Smooth muscle cell (in vitro differentiated cells): ENCODE data around the gene CRYBG3. TPM values are rescaled to one million over a fixed set of nuclear protein-coding genes. Genes with fewer than 3 reads are reported as not detected.

Experiments used
- DNase-seq: peaks from one replicate; lab custom pipeline; 2025; ENCODE audit not compliant: unreplicated experiment; lab: John Stamatoyannopoulos, UW
- H2AFZ ChIP-seq: fragments of 200-600 bp; sonication (generic); 2 replicates; pipeline ENCODE4 v1.6.0; 2016; ENCODE audit warnings: antibody characterized with exemption, low read depth, mild to moderate bottlenecking
- H3F3A ChIP-seq: fragments of 200-600 bp; sonication (generic); 2 replicates; pipeline ENCODE4 v1.6.0; 2017; ENCODE audit warnings: antibody characterized with exemption, low read depth
- H3K27ac ChIP-seq: fragments of 200-600 bp; sonication (generic); 2 replicates; pipeline ENCODE4 v1.5.1; 2016; ENCODE audit warnings: low read depth, mild to moderate bottlenecking
- H3K27me3 ChIP-seq: fragments of 200-600 bp; sonication (generic); 2 replicates; pipeline ENCODE4 v1.6.1; 2016; ENCODE audit warnings: low read depth, mild to moderate bottlenecking
- H3K36me3 ChIP-seq: fragments of 200-600 bp; sonication (generic); 2 replicates; pipeline ENCODE4 v1.5.1; 2016; ENCODE audit warnings: low read depth
- H3K4me1 ChIP-seq: fragments of 200-600 bp; sonication (generic); 2 replicates; pipeline ENCODE4 v1.5.1; 2016; ENCODE audit warnings: low read depth
- H3K4me2 ChIP-seq: fragments of 200-600 bp; sonication (generic); 2 replicates; pipeline ENCODE4 v1.6.0; 2016; ENCODE audit warnings: mild to moderate bottlenecking
- H3K4me3 ChIP-seq: fragments of 200-600 bp; sonication (generic); 2 replicates; pipeline ENCODE4 v1.5.1; 2016; ENCODE audit warnings: mild to moderate bottlenecking
- H3K79me2 ChIP-seq: fragments of 200-600 bp; sonication (generic); 2 replicates; pipeline ENCODE4 v1.6.0; 2016; ENCODE audit warnings: low read depth, mild to moderate bottlenecking
- H3K9ac ChIP-seq: fragments of 200-600 bp; sonication (generic); 2 replicates; pipeline ENCODE4 v1.6.0; 2016; ENCODE audit warnings: low read depth
- H3K9me3 ChIP-seq: fragments of 200-600 bp; sonication (generic); replicated peaks from 2 replicates; pipeline ENCODE4 v1.5.1; 2016; ENCODE audit warnings: low read depth
- H4K20me1 ChIP-seq: fragments of 200-600 bp; sonication (generic); 2 replicates; pipeline ENCODE4 v1.6.0; 2016; ENCODE audit warnings: low read depth
- WGBS: methylation state at CpG from one replicate; pipeline ENCODE4 v1.1.7; 2016; ENCODE audit warnings: low lambda C conversion rate; 5-methylcytosine and 5-hydroxymethylcytosine counted together
- polyA plus RNA-seq: library from polyadenylated mRNA; unstranded; fragments of >200 nt; fragmentation: Nextera tagmentation; extraction: Ambion mirVana; gene quantifications from 2 replicates; pipeline ENCODE4 v1.2.1, GENCODE V29; 2016
- total RNA-seq: library from RNA; depleted of rRNA; stranded (reverse); fragments of >200 nt; gene quantifications from 2 replicates; pipeline ENCODE4 v1.2.3, GENCODE V29; 2014
- TF ChIP-seq, protein P1 (sequence below): fragments of 200-600 bp; sonication (generic); IDR thresholded peaks from 2 replicates; pipeline ENCODE4 v1.5.1; 2017; ENCODE audit warnings: borderline replicate concordance, mild to moderate bottlenecking, antibody characterized with exemption; ENCODE audit not compliant: insufficient read depth, poor library complexity, severe bottlenecking

CRYBG3 gene
- total and polyA plus RNA-seq, 2 experiments from 2014 or later, result 1.5 to 17.0 TPM

DNA sequence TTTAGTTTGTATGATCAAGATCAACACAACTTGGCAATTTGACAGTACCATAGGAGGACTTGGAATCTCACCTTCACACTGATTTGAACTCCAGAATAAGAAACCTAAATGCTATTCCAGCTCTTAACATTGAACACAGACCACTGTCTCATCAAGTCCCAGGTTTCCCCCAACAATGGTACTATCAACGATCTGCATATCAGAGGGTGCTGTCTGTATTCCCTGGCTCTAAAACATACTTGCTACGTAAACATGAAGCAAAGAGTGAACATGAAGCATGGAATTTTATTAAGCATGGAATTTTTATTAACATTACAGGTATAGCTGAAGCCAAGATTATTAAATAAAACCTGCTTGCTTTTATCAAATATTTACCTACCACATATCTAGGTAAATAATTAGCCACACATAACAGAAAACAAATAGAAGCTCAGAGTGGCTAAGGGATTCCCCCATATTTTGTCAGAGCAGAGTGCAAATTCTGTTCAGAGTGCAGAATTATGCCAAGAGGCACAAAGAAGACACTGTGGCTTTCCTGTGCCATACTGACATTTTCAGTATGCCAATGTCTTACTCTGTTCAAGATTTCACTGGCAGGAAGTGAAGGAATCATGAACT, 172.6 kb downstream of the CRYBG3 start:
- WGBS, result 89% methylated on average over 2 of the region's 2 CpGs
- H2AFZ ChIP-seq, result no peak overlapping the region
- no peak overlapping the region for H3K9ac ChIP-seq
- DNase-seq, result no peak
- no peaks in the 10 kb centered on the region for H3F3A ChIP-seq
- no peak overlapping the region for H3K4me3 ChIP-seq
- no peaks in the 10 kb centered on the region for H3K9me3 ChIP-seq
- H3K79me2 ChIP-seq, result no peaks in the 10 kb centered on the region
- H3K27me3 ChIP-seq, result no peaks in the 10 kb centered on the region
- H3K4me2 ChIP-seq, result no peak overlapping the region
- H4K20me1 ChIP-seq, result no peaks in the 10 kb centered on the region
- TF ChIP-seq, protein P1, sequence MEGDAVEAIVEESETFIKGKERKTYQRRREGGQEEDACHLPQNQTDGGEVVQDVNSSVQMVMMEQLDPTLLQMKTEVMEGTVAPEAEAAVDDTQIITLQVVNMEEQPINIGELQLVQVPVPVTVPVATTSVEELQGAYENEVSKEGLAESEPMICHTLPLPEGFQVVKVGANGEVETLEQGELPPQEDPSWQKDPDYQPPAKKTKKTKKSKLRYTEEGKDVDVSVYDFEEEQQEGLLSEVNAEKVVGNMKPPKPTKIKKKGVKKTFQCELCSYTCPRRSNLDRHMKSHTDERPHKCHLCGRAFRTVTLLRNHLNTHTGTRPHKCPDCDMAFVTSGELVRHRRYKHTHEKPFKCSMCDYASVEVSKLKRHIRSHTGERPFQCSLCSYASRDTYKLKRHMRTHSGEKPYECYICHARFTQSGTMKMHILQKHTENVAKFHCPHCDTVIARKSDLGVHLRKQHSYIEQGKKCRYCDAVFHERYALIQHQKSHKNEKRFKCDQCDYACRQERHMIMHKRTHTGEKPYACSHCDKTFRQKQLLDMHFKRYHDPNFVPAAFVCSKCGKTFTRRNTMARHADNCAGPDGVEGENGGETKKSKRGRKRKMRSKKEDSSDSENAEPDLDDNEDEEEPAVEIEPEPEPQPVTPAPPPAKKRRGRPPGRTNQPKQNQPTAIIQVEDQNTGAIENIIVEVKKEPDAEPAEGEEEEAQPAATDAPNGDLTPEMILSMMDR, result no peak
- H3K27ac ChIP-seq, result no peak overlapping the region
- H3K4me1 ChIP-seq, result no peaks in the 10 kb centered on the region
- no peaks in the 10 kb centered on the region for H3K36me3 ChIP-seq

Other genes starting within 250 kb of the CRYBG3 start
- 14.6 and 27.0 TPM in 2 replicates for gene ARL6, start 57.3 kb upstream of the CRYBG3 start, total RNA-seq
- gene ARL6, start 57.3 kb upstream of the CRYBG3 start, polyA plus RNA-seq, result 5.3 and 5.8 TPM in 2 replicates
- 13.0 and 17.8 TPM in 2 replicates for gene RIOX2, start 150.4 kb downstream of the CRYBG3 start, total RNA-seq
- 8.9 and 14.6 TPM in 2 replicates for gene RIOX2, start 150.4 kb downstream of the CRYBG3 start, polyA plus RNA-seq
- not detected in 2 replicates for gene GABRR3, start 213.3 kb downstream of the CRYBG3 start, total RNA-seq
- not detected in 2 replicates for gene GABRR3, start 213.3 kb downstream of the CRYBG3 start, polyA plus RNA-seq